Endothelial cell (in vitro differentiated cells): ENCODE measurements around the gene CHRD. TPM values are rescaled to one million over a fixed set of nuclear protein-coding genes. Genes with fewer than 3 reads are reported as not detected.

Source experiments
- DNase-seq: peaks from one replicate; pipeline ENCODE4 v3.0.0; 2021; ENCODE audit warnings: low spot score
- H3K27ac Mint-ChIP-seq: one replicate; pipeline ENCODE4 v1.8.0; 2021; ENCODE audit warnings: mixed read lengths, inconsistent platforms; ENCODE audit not compliant: unreplicated experiment
- H3K27me3 Mint-ChIP-seq: one replicate; pipeline ENCODE4 v1.8.0; 2021; ENCODE audit warnings: mild to moderate bottlenecking, moderate library complexity, mixed read lengths, inconsistent platforms; ENCODE audit not compliant: unreplicated experiment
- H3K36me3 Mint-ChIP-seq: one replicate; pipeline ENCODE4 v1.8.0; 2021; ENCODE audit warnings: mild to moderate bottlenecking, low read depth, mixed read lengths, inconsistent platforms; ENCODE audit not compliant: unreplicated experiment
- H3K4me1 Mint-ChIP-seq: one replicate; pipeline ENCODE4 v1.8.0; 2021; ENCODE audit warnings: mild to moderate bottlenecking, mixed read lengths, inconsistent platforms; ENCODE audit not compliant: unreplicated experiment
- H3K4me3 Mint-ChIP-seq: one replicate; pipeline ENCODE4 v1.8.0; 2021; ENCODE audit warnings: mild to moderate bottlenecking, mixed read lengths, inconsistent platforms; ENCODE audit not compliant: unreplicated experiment
- H3K9me3 Mint-ChIP-seq: one replicate; pipeline ENCODE4 v1.8.0; 2021; ENCODE audit warnings: mixed read lengths, inconsistent platforms; ENCODE audit not compliant: unreplicated experiment
- CTCF ChIP-seq: fragments of 200-600 bp; sonication (generic); IDR thresholded peaks from one replicate; pipeline ENCODE4 v1.5.0; 2021; ENCODE audit warnings: antibody characterized with exemption; ENCODE audit not compliant: unreplicated experiment
- total RNA-seq: library from RNA; stranded (reverse); fragmentation: NEBNext Ultra II Directional; extraction: Animal tissue kit (Norgen Biotek cat#: 25700); gene quantifications from one replicate; pipeline ENCODE4 v1.2.1, GENCODE V29; 2021; ENCODE audit not compliant: unreplicated experiment

The CHRD gene
- total RNA-seq, 1 donor from 2014 or later = 2.4 TPM

DNA sequence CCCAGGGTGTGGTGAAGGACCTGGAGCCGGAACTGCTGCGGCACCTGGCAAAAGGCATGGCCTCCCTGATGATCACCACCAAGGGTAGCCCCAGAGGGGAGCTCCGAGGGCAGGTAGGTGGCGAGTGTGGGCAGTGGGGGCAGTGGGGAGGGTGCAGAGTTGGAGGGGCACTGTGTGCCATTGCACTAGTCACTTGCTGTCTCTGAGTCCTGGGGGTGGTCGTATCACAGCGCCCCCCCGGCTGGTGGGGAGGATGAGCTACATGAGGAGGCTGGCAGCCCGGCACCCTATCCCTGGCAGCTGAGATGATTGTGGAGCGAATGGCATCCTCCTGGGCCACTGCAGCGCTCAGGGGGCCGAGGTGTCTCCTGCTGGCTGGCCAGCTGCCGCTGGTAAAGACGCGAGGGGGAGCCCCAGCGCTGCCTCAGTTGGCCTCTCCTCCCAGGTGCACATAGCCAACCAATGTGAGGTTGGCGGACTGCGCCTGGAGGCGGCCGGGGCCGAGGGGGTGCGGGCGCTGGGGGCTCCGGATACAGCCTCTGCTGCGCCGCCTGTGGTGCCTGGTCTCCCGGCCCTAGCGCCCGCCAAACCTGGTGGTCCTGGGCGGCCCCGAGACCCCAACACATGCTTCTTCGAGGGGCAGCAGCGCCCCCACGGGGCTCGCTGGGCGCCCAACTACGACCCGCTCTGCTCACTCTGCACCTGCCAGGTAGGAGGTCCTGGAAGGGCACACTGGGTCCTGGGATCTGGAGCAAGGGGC lies 6.4 kb downstream of the CHRD start:
- H3K27me3 Mint-ChIP-seq = peaks cover 31% of the 10 kb centered on the region
- H3K27ac Mint-ChIP-seq = no peak overlapping the region
- no peaks in the 10 kb centered on the region for H3K36me3 Mint-ChIP-seq
- no peaks in the 10 kb centered on the region for H3K4me1 Mint-ChIP-seq
- no peaks in the 10 kb centered on the region for H3K9me3 Mint-ChIP-seq
- no peak overlapping the region for H3K4me3 Mint-ChIP-seq
- no peak for TF ChIP-seq CTCF
- DNase-seq = no peak

DNA sequence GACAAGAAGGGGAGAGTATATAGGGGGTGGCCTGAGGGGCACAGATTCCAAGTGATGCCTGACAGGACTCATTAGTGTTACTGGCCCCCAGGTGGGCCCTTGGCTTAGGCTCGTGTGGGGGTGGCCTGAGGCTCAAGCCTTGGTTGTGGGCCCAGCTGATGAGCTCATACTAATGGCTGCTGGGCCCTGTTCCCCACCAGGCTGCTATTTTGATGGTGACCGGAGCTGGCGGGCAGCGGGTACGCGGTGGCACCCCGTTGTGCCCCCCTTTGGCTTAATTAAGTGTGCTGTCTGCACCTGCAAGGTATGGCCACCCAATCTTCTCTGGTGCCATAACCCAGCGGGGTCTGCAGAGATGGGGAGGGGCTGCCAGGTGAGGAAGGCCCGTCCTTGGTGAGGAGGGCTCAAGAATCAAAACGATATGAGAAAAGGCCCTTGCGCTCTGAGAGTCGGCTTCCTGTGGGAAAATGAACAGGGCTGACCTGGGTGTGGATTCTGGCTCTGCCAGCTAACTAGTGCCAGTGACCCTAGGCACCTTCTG lies 7.4 kb downstream of the CHRD start:
- Mint-ChIP-seq H3K27me3 (peaks cover 30% of the 10 kb centered on the region), H3K4me1 (no peaks in the 10 kb centered on the region), H3K27ac (no peak overlapping the region), H3K4me3 (no peak overlapping the region), H3K36me3 (no peaks in the 10 kb centered on the region), H3K9me3 (no peaks in the 10 kb centered on the region)
- no peak for TF ChIP-seq CTCF
- DNase-seq = no peak

- no peak overlapping the region for H3K27ac Mint-ChIP-seq
Measured at GRCh38 chr3:184388164-184388935, 8.5 kb downstream of the CHRD start.

DNA sequence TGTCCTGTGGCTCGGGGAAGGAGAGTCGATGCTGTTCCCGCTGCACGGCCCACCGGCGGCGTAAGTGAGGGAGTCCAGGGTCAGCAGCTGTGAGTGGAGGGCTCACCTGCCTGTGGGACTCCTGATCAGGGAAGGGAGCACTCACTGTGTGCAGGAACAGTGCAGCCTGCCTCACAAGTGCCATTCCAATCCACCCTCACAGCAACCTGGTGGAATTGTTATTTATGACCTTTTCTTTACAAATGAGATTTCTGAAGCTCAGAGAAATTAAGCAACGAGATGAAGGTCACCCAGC lies 9.0 kb downstream of the CHRD start:
- Mint-ChIP-seq H3K36me3 (no peaks in the 10 kb centered on the region), H3K4me1 (no peaks in the 10 kb centered on the region), H3K27ac (no peak overlapping the region), H3K27me3 (peaks cover 19% of the 10 kb centered on the region), H3K9me3 (no peaks in the 10 kb centered on the region), H3K4me3 (no peak overlapping the region)
- no peak for TF ChIP-seq CTCF
- DNase-seq = no peak

More at GRCh38 chr3:184388164-184388935, 8.5 kb downstream of the CHRD start:
- no peaks in the 10 kb centered on the region for H3K4me1 Mint-ChIP-seq
- no peaks in the 10 kb centered on the region for H3K9me3 Mint-ChIP-seq
- no peak for TF ChIP-seq CTCF
- no peaks in the 10 kb centered on the region for H3K36me3 Mint-ChIP-seq
- peaks cover 22% of the 10 kb centered on the region for H3K27me3 Mint-ChIP-seq
- H3K4me3 Mint-ChIP-seq = peak overlapping the region; percentile 59
- no peak for DNase-seq

GRCh38 chr3:184389384-184389783 lies 9.5 kb downstream of the CHRD start:
- no peak overlapping the region for H3K27ac Mint-ChIP-seq
- peaks cover 19% of the 10 kb centered on the region for H3K27me3 Mint-ChIP-seq
- H3K4me3 Mint-ChIP-seq = no peak overlapping the region
- no peak for DNase-seq
- H3K9me3 Mint-ChIP-seq = no peaks in the 10 kb centered on the region
- TF ChIP-seq CTCF = no peak
- H3K4me1 Mint-ChIP-seq = no peaks in the 10 kb centered on the region
- no peaks in the 10 kb centered on the region for H3K36me3 Mint-ChIP-seq
